ENCODE measurements around the gene SLCO3A1. TPM values are rescaled to one million over a fixed set of nuclear protein-coding genes. Genes with fewer than 3 reads are reported as not detected.

The SLCO3A1 gene
- polyA plus RNA-seq, 3 donors = 3.5 to 17.9 (median 10.3) TPM

GRCh38 chr15:92079647-92080255 is 226.2 kb downstream of the SLCO3A1 start:
- WGBS, 3 donors = 85 to 94% (median 90%) methylated on average over 10 of the region's 10 CpGs
- H3K27ac ChIP-seq (ENCODE audit: low read depth, low read length) = no peak overlapping the region

GRCh38 chr15:92082006-92082843 is 228.7 kb downstream of the SLCO3A1 start:
- no peak overlapping the region for H3K27ac ChIP-seq (ENCODE audit: low read depth, low read length)
- 15 to 16% (median 15%) methylated on average over 10 of the region's 10 CpGs for WGBS, 3 donors

GRCh38 chr15:92083190-92083589 is 229.7 kb downstream of the SLCO3A1 start:
- no peak overlapping the region for H3K27ac ChIP-seq (ENCODE audit: low read depth, low read length)
- 64 to 83% (median 77%) methylated on average over 4 of the region's 4 CpGs for WGBS, 3 donors

- 95 to 100% (median 97%) methylated on average over 2 of the region's 2 CpGs for WGBS, 3 donors
- no peak overlapping the region for H3K27ac ChIP-seq (ENCODE audit: low read depth, low read length)
Measured at GRCh38 chr15:92087211-92087610, 233.7 kb downstream of the SLCO3A1 start.

- no peak overlapping the region for H3K27ac ChIP-seq (ENCODE audit: low read depth, low read length)
- 55 to 82% (median 81%) methylated on average over 17 of the region's 17 CpGs for WGBS, 3 donors
Measured at GRCh38 chr15:92091155-92091734, 237.7 kb downstream of the SLCO3A1 start.

- H3K27ac ChIP-seq (ENCODE audit: low read depth, low read length) = no peak overlapping the region
- 63 to 75% (median 66%) methylated on average over 10 of the region's 10 CpGs for WGBS, 3 donors
Measured at GRCh38 chr15:92092289-92093105, 239.0 kb downstream of the SLCO3A1 start.

- H3K27ac ChIP-seq (ENCODE audit: low read depth, low read length) = no peak overlapping the region
- 42 to 62% (median 50%) methylated on average over 4 of the region's 4 CpGs for WGBS, 3 donors
Measured at GRCh38 chr15:92095693-92096092, 242.2 kb downstream of the SLCO3A1 start.

GRCh38 chr15:92097474-92098178 is 244.1 kb downstream of the SLCO3A1 start:
- H3K27ac ChIP-seq (ENCODE audit: low read depth, low read length) = no peak overlapping the region
- 32 to 49% (median 43%) methylated on average over 17 of the region's 17 CpGs for WGBS, 3 donors

- WGBS, 3 donors = 78 to 83% (median 78%) methylated on average over 5 of the region's 5 CpGs
- no peak overlapping the region for H3K27ac ChIP-seq (ENCODE audit: low read depth, low read length)
Measured at GRCh38 chr15:92098869-92099268, 245.4 kb downstream of the SLCO3A1 start.

GRCh38 chr15:92100301-92100700 is 246.8 kb downstream of the SLCO3A1 start:
- WGBS, 3 donors = 84 to 97% (median 95%) methylated on average over 2 of the region's 2 CpGs

GRCh38 chr15:92100751-92101150 is 247.2 kb downstream of the SLCO3A1 start:
- 90 to 94% (median 93%) methylated on average over 2 of the region's 2 CpGs for WGBS, 3 donors
- no peak overlapping the region for H3K27ac ChIP-seq (ENCODE audit: low read depth, low read length)

More at GRCh38 chr15:92100301-92100700, 246.8 kb downstream of the SLCO3A1 start:
- no peak overlapping the region for H3K27ac ChIP-seq (ENCODE audit: low read depth, low read length)

- WGBS, 3 donors = 61 to 83% (median 79%) methylated on average over 9 of the region's 9 CpGs
- H3K27ac ChIP-seq (ENCODE audit: low read depth, low read length) = no peak overlapping the region
Measured at GRCh38 chr15:92101708-92102394, 248.3 kb downstream of the SLCO3A1 start.

- WGBS, 3 donors = 80 to 95% (median 94%) methylated on average over 2 of the region's 2 CpGs
Measured at GRCh38 chr15:92102395-92102755, 248.9 kb downstream of the SLCO3A1 start.

GRCh38 chr15:92104072-92104471 is 250.6 kb downstream of the SLCO3A1 start:
- 84 to 95% (median 95%) methylated on average over 15 to 16 of the region's 16 CpGs for WGBS, 3 donors

More at GRCh38 chr15:92102395-92102755, 248.9 kb downstream of the SLCO3A1 start:
- no peak overlapping the region for H3K27ac ChIP-seq (ENCODE audit: low read depth, low read length)

GRCh38 chr15:92105611-92106010 is 252.1 kb downstream of the SLCO3A1 start:
- no peak overlapping the region for H3K27ac ChIP-seq (ENCODE audit: low read depth, low read length)
- WGBS, 3 donors = 51 to 89% (median 83%) methylated on average over 10 of the region's 10 CpGs

More at GRCh38 chr15:92104072-92104471, 250.6 kb downstream of the SLCO3A1 start:
- H3K27ac ChIP-seq (ENCODE audit: low read depth, low read length) = no peak overlapping the region

- WGBS, 3 donors = 69 to 85% (median 82%) methylated on average over 4 of the region's 4 CpGs
- H3K27ac ChIP-seq (ENCODE audit: low read depth, low read length) = no peak overlapping the region
Measured at GRCh38 chr15:92107510-92107909, 254.0 kb downstream of the SLCO3A1 start.

GRCh38 chr15:92109191-92109873 is 255.8 kb downstream of the SLCO3A1 start:
- no peak overlapping the region for H3K27ac ChIP-seq (ENCODE audit: low read depth, low read length)
- 73 to 95% (median 89%) methylated on average over 11 of the region's 11 CpGs for WGBS, 3 donors

All from adipose tissue (tissue), 3 donors.